Activated T-helper 17 cell treated with anti-CD3 and anti-CD28 coated beads, Interleukin-2, amount 50 U/mL, for 72 hours (primary cell): ENCODE measurements around the gene SMIM33. TPM values are rescaled to one million over a fixed set of nuclear protein-coding genes. Genes with fewer than 3 reads are reported as not detected.
"Not testable (repeated sequence)": the region's sequence is repeated elsewhere in the genome, so short reads cannot be mapped to it uniquely, and the experiment has no call there.

ENCODE experiments used
- ATAC-seq: fragments of 150-1000 bp; cut with Tn5 transposase; replicated peaks from 2 replicates; pipeline ENCODE4 v1.10.0; 2021; ENCODE audit warnings: mild to moderate bottlenecking, moderate library complexity
- H3K27ac Mint-ChIP-seq: one replicate; pipeline ENCODE4 v1.8.0; 2022; ENCODE audit warnings: mixed read lengths
- H3K27me3 Mint-ChIP-seq: one replicate; pipeline ENCODE4 v1.8.0; 2022; ENCODE audit warnings: mixed read lengths
- H3K36me3 Mint-ChIP-seq: one replicate; pipeline ENCODE4 v1.8.0; 2022; ENCODE audit warnings: low read depth, mild to moderate bottlenecking, mixed read lengths
- H3K4me1 Mint-ChIP-seq: one replicate; pipeline ENCODE4 v1.8.0; 2022; ENCODE audit warnings: mixed read lengths
- H3K4me3 Mint-ChIP-seq: one replicate; pipeline ENCODE4 v1.8.0; 2022; ENCODE audit warnings: mild to moderate bottlenecking, mixed read lengths
- H3K9me3 Mint-ChIP-seq: one replicate; pipeline ENCODE4 v1.8.0; 2022; ENCODE audit warnings: mixed read lengths
- total RNA-seq, 2 donors: library from RNA; stranded (reverse); gene quantifications; one replicate each; pipeline ENCODE4 v1.2.3, GENCODE V29; 2022

Gene SMIM33
- total RNA-seq, 2 donors from 2014 or later, result 0.54 to 0.90 TPM

GRCh38 chr5:139468421-139468931 lies 2.3 kb upstream of the SMIM33 start:
- Mint-ChIP-seq H3K36me3 (peaks cover 16% of the 10 kb centered on the region), H3K4me1 (peaks cover 26% of the 10 kb centered on the region), H3K27me3 (no peaks in the 10 kb centered on the region), H3K4me3 (peak overlapping the region; percentile 82), H3K9me3 (no peaks in the 10 kb centered on the region), H3K27ac (peak overlapping the region; percentile 76)
- peak; percentile 64 for ATAC-seq

GRCh38 chr5:139472386-139473030 lies 1.7 kb downstream of the SMIM33 start:
- Mint-ChIP-seq H3K4me3 (peak overlapping the region; percentile 82), H3K27me3 (no peaks in the 10 kb centered on the region), H3K9me3 (no peaks in the 10 kb centered on the region), H3K4me1 (peaks cover 42% of the 10 kb centered on the region), H3K36me3 (peaks cover 56% of the 10 kb centered on the region), H3K27ac (peak overlapping the region; percentile 93)
- no peak for ATAC-seq

GRCh38 chr5:139473105-139473504 lies 2.3 kb downstream of the SMIM33 start:
- H3K4me1 Mint-ChIP-seq, result peaks cover 48% of the 10 kb centered on the region
- ATAC-seq, result no peak
- H3K4me3 Mint-ChIP-seq, result peak overlapping the region; percentile 82
- H3K27ac Mint-ChIP-seq, result peak overlapping the region; percentile 93
- H3K36me3 Mint-ChIP-seq, result peaks cover 62% of the 10 kb centered on the region
- H3K27me3 Mint-ChIP-seq, result no peaks in the 10 kb centered on the region
- H3K9me3 Mint-ChIP-seq, result no peaks in the 10 kb centered on the region

GRCh38 chr5:139473565-139473964 lies 2.8 kb downstream of the SMIM33 start:
- Mint-ChIP-seq H3K9me3 (no peaks in the 10 kb centered on the region), H3K27ac (peak overlapping the region; percentile 93), H3K27me3 (no peaks in the 10 kb centered on the region), H3K4me1 (peaks cover 47% of the 10 kb centered on the region), H3K4me3 (peak overlapping the region; percentile 82), H3K36me3 (peaks cover 67% of the 10 kb centered on the region)
- peak; percentile 21 for ATAC-seq

- peaks cover 80% of the 10 kb centered on the region for H3K36me3 Mint-ChIP-seq
These were observed 4.3 kb downstream of the SMIM33 start for GRCh38 chr5:139474890-139475791.

GRCh38 chr5:139475865-139476617 lies 5.2 kb downstream of the SMIM33 start:
- Mint-ChIP-seq H3K4me3 (peak overlapping the region; percentile 54), H3K27me3 (no peaks in the 10 kb centered on the region), H3K9me3 (no peaks in the 10 kb centered on the region), H3K27ac (peak overlapping the region; percentile 93), H3K4me1 (peaks cover 55% of the 10 kb centered on the region), H3K36me3 (peaks cover 89% of the 10 kb centered on the region)
- no peak for ATAC-seq

More at GRCh38 chr5:139474890-139475791, 4.3 kb downstream of the SMIM33 start:
- H3K9me3 Mint-ChIP-seq, result no peaks in the 10 kb centered on the region
- peaks cover 49% of the 10 kb centered on the region for H3K4me1 Mint-ChIP-seq
- peak overlapping the region; percentile 54 for H3K4me3 Mint-ChIP-seq
- H3K27me3 Mint-ChIP-seq, result no peaks in the 10 kb centered on the region
- peak overlapping the region; percentile 93 for H3K27ac Mint-ChIP-seq
- ATAC-seq, result peak; percentile 61

- not testable (repeated sequence) for H3K27me3 Mint-ChIP-seq
These were observed 8.0 kb downstream of the SMIM33 start for GRCh38 chr5:139478657-139479423.

GRCh38 chr5:139479729-139480128 lies 8.9 kb downstream of the SMIM33 start:
- H3K4me1 Mint-ChIP-seq, result peaks cover 39% of the 10 kb centered on the region
- H3K27me3 Mint-ChIP-seq, H3K9me3 Mint-ChIP-seq, ATAC-seq, H3K27ac Mint-ChIP-seq: not testable (repeated sequence)
- peaks cover 79% of the 10 kb centered on the region for H3K36me3 Mint-ChIP-seq
- peak overlapping the region; percentile 95 for H3K4me3 Mint-ChIP-seq

More at GRCh38 chr5:139478657-139479423, 8.0 kb downstream of the SMIM33 start:
- Mint-ChIP-seq H3K4me3 (peak overlapping the region; percentile 54), H3K36me3 (peaks cover 88% of the 10 kb centered on the region), H3K4me1 (peaks cover 43% of the 10 kb centered on the region), H3K27ac (peak overlapping the region; percentile 78)
- ATAC-seq, H3K9me3 Mint-ChIP-seq: not testable (repeated sequence)

- ATAC-seq, result peak; percentile 74
- Mint-ChIP-seq H3K9me3 (no peaks in the 10 kb centered on the region), H3K36me3 (peaks cover 65% of the 10 kb centered on the region), H3K4me1 (peaks cover 30% of the 10 kb centered on the region), H3K27me3 (no peaks in the 10 kb centered on the region), H3K27ac (peak overlapping the region; percentile 99), H3K4me3 (peak overlapping the region; percentile 95)
These were observed 10.3 kb downstream of the SMIM33 start for GRCh38 chr5:139481122-139481533.

- peak; percentile 33 for ATAC-seq
- Mint-ChIP-seq H3K9me3 (no peaks in the 10 kb centered on the region), H3K36me3 (peaks cover 60% of the 10 kb centered on the region), H3K4me3 (peak overlapping the region; percentile 95), H3K27me3 (no peaks in the 10 kb centered on the region), H3K27ac (peak overlapping the region; percentile 99), H3K4me1 (peaks cover 30% of the 10 kb centered on the region)
These were observed 10.8 kb downstream of the SMIM33 start for GRCh38 chr5:139481580-139482049.

GRCh38 chr5:139482050-139482889 lies 11.5 kb downstream of the SMIM33 start, which contains the start of gene STING1:
Gene STING1, minus strand, starts transcription at chr5:139482758. Its CDS starts 1,054 bp downstream, at chr5:139481704.
- Mint-ChIP-seq H3K9me3 (no peaks in the 10 kb centered on the region), H3K27ac (peak within 1 kb of the TSS; percentile 99), H3K36me3 (peaks cover 54% of the 10 kb centered on the region), H3K4me1 (peaks cover 30% of the 10 kb centered on the region), H3K4me3 (peak within 1 kb of the TSS; percentile 95), H3K27me3 (no peaks in the 10 kb centered on the region)
- ATAC-seq, result peak; percentile 65

- H3K27me3 Mint-ChIP-seq, H3K9me3 Mint-ChIP-seq, ATAC-seq: not testable (repeated sequence)
- Mint-ChIP-seq H3K36me3 (peaks cover 48% of the 10 kb centered on the region), H3K4me3 (peak overlapping the region; percentile 95), H3K4me1 (peaks cover 27% of the 10 kb centered on the region), H3K27ac (peak overlapping the region; percentile 99)
These were observed 12.0 kb downstream of the SMIM33 start for GRCh38 chr5:139482890-139483208.

GRCh38 chr5:139486201-139486600 lies 15.4 kb downstream of the SMIM33 start:
- Mint-ChIP-seq H3K4me1 (peaks cover 7% of the 10 kb centered on the region), H3K4me3 (no peak overlapping the region), H3K36me3 (peaks cover 17% of the 10 kb centered on the region), H3K9me3 (no peaks in the 10 kb centered on the region), H3K27me3 (no peaks in the 10 kb centered on the region), H3K27ac (no peak overlapping the region)
- ATAC-seq, result no peak
